IMR-90 (cell line): ENCODE results near the gene SHISA2. TPM values are rescaled to one million over a fixed set of nuclear protein-coding genes. Genes with fewer than 3 reads are reported as not detected.

Experiments
- ATAC-seq: fragments of 200-7000 bp; cut with Tn5 transposase; 2 replicates; pipeline ENCODE4 v1.9.1; 2020; ENCODE audit warnings: low read depth, mild to moderate bottlenecking, moderate library complexity
- BruUV-seq: library from RNA; stranded (reverse); fragments of 400-500 nt; replicated peaks from 2 replicates; lab custom pipeline; 2021; lab: Mats Ljungman, UMichigan
- CTCF ChIA-PET: fragments of 300-600 bp; formaldehyde crosslinking; extraction: SDS; loops from one replicate; lab custom pipeline; 2021; ENCODE audit warnings: antibody characterized with exemption; lab: Yijun Ruan, JAX
- POLR2A ChIA-PET: fragments of 300-600 bp; sonication (Branson Sonifier 250); formaldehyde crosslinking; loops from one replicate; lab custom pipeline; 2022; ENCODE audit warnings: antibody characterized with exemption; ENCODE audit not compliant: unreplicated experiment; lab: Charles Lee
- DNase-seq: peaks from one replicate; pipeline ENCODE4 v3.0.0; 2013
- H2AFZ ChIP-seq: replicated peaks from 2 replicates; pipeline ENCODE3; 2013; ENCODE audit warnings: low read length, mild to moderate bottlenecking; ENCODE audit not compliant: poor library complexity
- H2AK5ac ChIP-seq: 2 replicates; pipeline ENCODE4 v1.6.1; 2013; ENCODE audit warnings: low read depth, low read length, inconsistent platforms
- H2AK9ac ChIP-seq: replicated peaks from 2 replicates; pipeline ENCODE3; 2013; ENCODE audit warnings: mild to moderate bottlenecking, low read depth, low read length, moderate library complexity; ENCODE audit not compliant: poor library complexity
- H2BK120ac ChIP-seq: 2 replicates; pipeline ENCODE4 v1.6.1; 2013; ENCODE audit warnings: low read depth, low read length, inconsistent platforms
- H2BK15ac ChIP-seq: 3 replicates; pipeline ENCODE4 v1.6.1; 2013; ENCODE audit warnings: low read depth, low read length, inconsistent platforms
- H2BK20ac ChIP-seq: 2 replicates; pipeline ENCODE4 v1.6.1; 2013; ENCODE audit warnings: low read depth, mild to moderate bottlenecking, inconsistent platforms, low read length, moderate library complexity
- H2BK5ac ChIP-seq: 2 replicates; pipeline ENCODE4 v1.6.1; 2013; ENCODE audit warnings: mild to moderate bottlenecking, low read depth, low read length, inconsistent platforms; ENCODE audit not compliant: poor library complexity, severe bottlenecking
- H3K14ac ChIP-seq: replicated peaks from 2 replicates; pipeline ENCODE4 v1.6.1; 2013; ENCODE audit warnings: low read depth, low read length, inconsistent platforms
- H3K18ac ChIP-seq: 2 replicates; pipeline ENCODE4 v1.6.1; 2013; ENCODE audit warnings: low read depth, low read length, control low read depth
- H3K23ac ChIP-seq: 2 replicates; pipeline ENCODE4 v1.6.1; 2013; ENCODE audit warnings: low read depth, low read length, inconsistent platforms
- H3K27ac ChIP-seq: 2 replicates; pipeline ENCODE4 v1.5.1; 2013; ENCODE audit warnings: mild to moderate bottlenecking, control low read depth, low read length; ENCODE audit not compliant: insufficient read depth
- H3K27me3 ChIP-seq: 2 replicates; pipeline ENCODE4 v1.6.1; 2013; ENCODE audit warnings: low read length; ENCODE audit not compliant: control insufficient read depth, insufficient read depth
- H3K36me3 ChIP-seq: 2 replicates; pipeline ENCODE4 v1.6.1; 2013; ENCODE audit warnings: low read length, mixed read lengths; ENCODE audit not compliant: control insufficient read depth, insufficient read depth
- H3K4ac ChIP-seq: 2 replicates; pipeline ENCODE4 v1.6.1; 2013; ENCODE audit warnings: low read depth, low read length, inconsistent platforms
- H3K4me1 ChIP-seq: 2 replicates; pipeline ENCODE4 v1.6.1; 2013; ENCODE audit warnings: low read length, mixed read lengths; ENCODE audit not compliant: control insufficient read depth, insufficient read depth
- H3K4me2 ChIP-seq: 2 replicates; pipeline ENCODE4 v1.6.1; 2013; ENCODE audit warnings: low read depth, mild to moderate bottlenecking, control low read depth, low read length, moderate library complexity
- H3K4me3 ChIP-seq: 2 replicates; pipeline ENCODE4 v1.5.1; 2013; ENCODE audit warnings: low read depth, mild to moderate bottlenecking, control low read depth, low read length, moderate library complexity; ENCODE audit not compliant: insufficient read depth
- H3K56ac ChIP-seq: 2 replicates; pipeline ENCODE4 v1.6.1; 2013; ENCODE audit warnings: low read length, inconsistent platforms; ENCODE audit not compliant: insufficient read depth; ENCODE audit errors: extremely low read depth
- H3K79me1 ChIP-seq, 2 experiments: 2 replicates each; pipeline ENCODE4 v1.6.1; 2013; ENCODE audit warnings: low read length in 2 of 2, inconsistent platforms in 1 of 2, low read depth in 1 of 2
- H3K9ac ChIP-seq: 2 replicates; pipeline ENCODE4 v1.6.1; 2013; ENCODE audit warnings: low read depth, low read length, control low read depth
- H3K9me1 ChIP-seq: 2 replicates; pipeline ENCODE4 v1.6.1; 2013; ENCODE audit warnings: low read length, inconsistent platforms; ENCODE audit not compliant: insufficient read depth
- H3K9me3 ChIP-seq: 2 replicates; pipeline ENCODE4 v1.6.1; 2013; ENCODE audit warnings: low read length; ENCODE audit not compliant: control insufficient read depth, insufficient read depth
- H4K20me1 ChIP-seq: 2 replicates; pipeline ENCODE4 v1.6.1; 2013; ENCODE audit warnings: low read length, inconsistent platforms; ENCODE audit not compliant: insufficient read depth
- H4K5ac ChIP-seq: 2 replicates; pipeline ENCODE4 v1.6.1; 2013; ENCODE audit warnings: mild to moderate bottlenecking, low read depth, low read length, control low read depth
- H4K8ac ChIP-seq, 2 experiments: 2 replicates each; pipeline ENCODE4 v1.6.1; 2013; ENCODE audit warnings: low read depth in 2 of 2, low read length in 2 of 2, control low read depth in 1 of 2, inconsistent platforms in 1 of 2
- H4K91ac ChIP-seq: 2 replicates; pipeline ENCODE4 v1.6.1; 2013; ENCODE audit warnings: low read depth, low read length, inconsistent platforms; ENCODE audit not compliant: insufficient read depth
- BHLHE40 ChIP-seq: fragments of 150-350 bp; IDR thresholded peaks from 2 replicates; pipeline ENCODE4 v1.6.1; 2016; ENCODE audit warnings: mild to moderate bottlenecking, low read depth, low read length
- CEBPB ChIP-seq: IDR thresholded peaks from 2 replicates; pipeline ENCODE4 v1.6.1; 2012; ENCODE audit warnings: low read depth, low read length, improper control_type of control experiment
- CHD1 ChIP-seq: IDR thresholded peaks from 2 replicates; pipeline ENCODE4 v1.6.1; 2012; ENCODE audit warnings: low read depth, low read length, improper control_type of control experiment
- CTCF ChIP-seq: conservative IDR thresholded peaks from 2 replicates; pipeline ENCODE4 v1.5.1; 2012; ENCODE audit warnings: mild to moderate bottlenecking, low read depth, low read length, improper control_type of control experiment
- ELK1 ChIP-seq: fragments of 150-350 bp; IDR thresholded peaks from 2 replicates; pipeline ENCODE4 v1.6.1; 2016; ENCODE audit warnings: low read depth, mild to moderate bottlenecking, low read length, moderate library complexity, borderline replicate concordance
- FOS ChIP-seq: fragments of 150-350 bp; IDR thresholded peaks from 2 replicates; pipeline ENCODE4 v1.6.1; 2016; ENCODE audit warnings: low read depth, low read length
- MAFK ChIP-seq: IDR thresholded peaks from 2 replicates; pipeline ENCODE4 v1.6.1; 2012; ENCODE audit warnings: low read depth, low read length, improper control_type of control experiment
- MAZ ChIP-seq: IDR thresholded peaks from 2 replicates; pipeline ENCODE4 v1.6.1; 2012; ENCODE audit warnings: low read depth, mild to moderate bottlenecking, low read length, improper control_type of control experiment, moderate library complexity, borderline replicate concordance
- NFE2L2 ChIP-seq: fragments of 150-350 bp; IDR thresholded peaks from 2 replicates; pipeline ENCODE4 v1.6.1; 2016; ENCODE audit warnings: low read depth, mild to moderate bottlenecking, low read length
- POLR2A ChIP-seq: IDR thresholded peaks from 2 replicates; pipeline ENCODE4 v1.6.1; 2012; ENCODE audit warnings: mild to moderate bottlenecking, low read depth, low read length
- RAD21 ChIP-seq: IDR thresholded peaks from 2 replicates; pipeline ENCODE4 v1.6.1; 2012; ENCODE audit warnings: low read length, improper control_type of control experiment
- RCOR1 ChIP-seq: IDR thresholded peaks from 2 replicates; pipeline ENCODE4 v1.6.1; 2012; ENCODE audit warnings: mild to moderate bottlenecking, low read length, improper control_type of control experiment; ENCODE audit not compliant: insufficient replicate concordance
- RFX5 ChIP-seq: IDR thresholded peaks from 2 replicates; pipeline ENCODE4 v1.8.0; 2012; ENCODE audit warnings: low read depth, mild to moderate bottlenecking, low read length, moderate library complexity
- SMC3 ChIP-seq: fragments of 150-350 bp; IDR thresholded peaks from 2 replicates; pipeline ENCODE4 v1.6.1; 2016; ENCODE audit warnings: low read depth, mild to moderate bottlenecking, antibody characterized with exemption, low read length, moderate library complexity
- WGBS, 2 experiments: methylation state at CpG; one replicate each; pipeline versions ENCODE4 v1.1.5 to v1.1.7; 2013; ENCODE audit warnings: missing lambda C conversion rate in 2 of 2; ENCODE audit not compliant: insufficient read length in 1 of 2; ENCODE audit errors: extremely low coverage in 2 of 2; 5-methylcytosine and 5-hydroxymethylcytosine counted together
- dilution Hi-C: fragments of 300-500 bp; cut with HindIII; formaldehyde crosslinking; loops from one replicate; pipeline ENCODE4 v1.14.3; 2018; ENCODE audit warnings: low sequenced_read_pairs; ENCODE audit not compliant: unreplicated experiment
- in situ Hi-C: fragments of 300-500 bp; cut with MboI; formaldehyde crosslinking; loops from 3 replicates; pipeline ENCODE4 v1.14.3; 2019; ENCODE audit warnings: low sequenced_read_pairs, inconsistent platforms, mixed read lengths
- intact Hi-C: fragments of 100-400 bp; cut with micrococcal nuclease; formaldehyde crosslinking; loops from 2 replicates; pipeline ENCODE4 v1.10.0; 2022
- polyA plus RNA-seq, 3 experiments: library from polyadenylated mRNA; depleted of rRNA; stranded (reverse); fragments of >200 nt; gene quantifications; 2 replicates each; pipeline ENCODE4 v1.2.3, GENCODE V29; 2012; ENCODE audit warnings: low replicate concordance in 1 of 3
- total RNA-seq: library from RNA; depleted of rRNA; stranded (reverse); fragments of >200 nt; gene quantifications from 2 replicates; pipeline ENCODE4 v1.2.3, GENCODE V29; 2012
- TF ChIP-seq, protein P1 (sequence below): fragments of 150-350 bp; IDR thresholded peaks from 2 replicates; pipeline ENCODE4 v1.6.1; 2017; ENCODE audit warnings: mild to moderate bottlenecking, antibody characterized with exemption, low read length, low read depth

SHISA2 gene
- total and polyA plus RNA-seq, 2 of the 4 experiments (the other 2 are of a cell fraction), result not detected

DNA sequence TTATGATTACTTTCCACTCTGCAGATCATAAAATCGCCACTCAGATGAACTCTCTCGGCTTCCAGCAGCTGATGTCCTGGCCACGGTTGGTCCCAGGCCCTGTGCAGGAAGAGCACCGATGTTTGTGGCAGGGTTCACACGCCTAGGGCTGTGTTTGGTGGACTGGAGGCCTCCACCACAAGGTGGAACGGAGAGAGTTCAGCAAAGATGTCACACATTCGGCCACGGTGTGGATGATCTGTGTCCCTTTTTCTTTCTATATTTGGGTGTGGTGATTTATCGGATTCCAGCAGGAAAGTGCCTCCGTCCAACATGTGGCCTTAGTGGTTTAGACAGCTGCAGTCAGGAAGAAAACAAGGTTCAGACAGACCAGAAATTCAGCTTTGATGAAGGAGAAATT, 521 bp upstream of the SHISA2 start:
- no peaks in the 10 kb centered on the region for H3K4me1 ChIP-seq
- no peak overlapping the region for H2AK9ac ChIP-seq
- ChIA-PET CTCF (interaction anchor here (0.6 kb wide), 1 partner anchor 1707 kb away, joined by 4 read pairs; no protein-coding TSS in a partner anchor), POLR2A (no interaction called here)
- WGBS, 2 experiments, result 68% methylated on average over 3 of the region's 10 CpGs; no CpG with 5 or more reads in 1 of the 2 experiments
- no TSS peak for BruUV-seq
- H3K23ac ChIP-seq, result no peak overlapping the region
- H2BK5ac ChIP-seq, result no peak overlapping the region
- H3K4ac ChIP-seq, result no peak overlapping the region
- in situ Hi-C loops, result no loop called here
- H4K5ac ChIP-seq, result no peak overlapping the region
- H4K20me1 ChIP-seq, result no peaks in the 10 kb centered on the region
- H3K9me3 ChIP-seq, result no peaks in the 10 kb centered on the region
- no peak overlapping the region for H3K14ac ChIP-seq
- H2BK20ac ChIP-seq, result no peak overlapping the region
- no peak overlapping the region for H4K91ac ChIP-seq
- H3K18ac ChIP-seq, result no peak overlapping the region
- H2AK5ac ChIP-seq, result no peak overlapping the region
- ATAC-seq (no peak), DNase-seq (no peak)
- no peak overlapping the region for H3K9ac ChIP-seq
- TF ChIP-seq RCOR1 (no peak), RAD21 (no peak), FOS (no peak), MAFK (no peak), CEBPB (no peak), BHLHE40 (no peak), SMC3 (no peak), RFX5 (no peak), NFE2L2 (no peak), ELK1 (no peak), CTCF (no peak), POLR2A (no peak), MAZ (no peak), CHD1 (no peak)
- TF ChIP-seq, protein P1, sequence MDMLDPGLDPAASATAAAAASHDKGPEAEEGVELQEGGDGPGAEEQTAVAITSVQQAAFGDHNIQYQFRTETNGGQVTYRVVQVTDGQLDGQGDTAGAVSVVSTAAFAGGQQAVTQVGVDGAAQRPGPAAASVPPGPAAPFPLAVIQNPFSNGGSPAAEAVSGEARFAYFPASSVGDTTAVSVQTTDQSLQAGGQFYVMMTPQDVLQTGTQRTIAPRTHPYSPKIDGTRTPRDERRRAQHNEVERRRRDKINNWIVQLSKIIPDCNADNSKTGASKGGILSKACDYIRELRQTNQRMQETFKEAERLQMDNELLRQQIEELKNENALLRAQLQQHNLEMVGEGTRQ, result no peak
- no peak overlapping the region for H3K27ac ChIP-seq
- intact Hi-C loops, result no loop called here
- peak overlapping the region; percentile 81 for H2AFZ ChIP-seq
- H3K4me3 ChIP-seq, result no peak overlapping the region
- H2BK120ac ChIP-seq, result no peak overlapping the region
- dilution Hi-C loops, result no loop called here
- H3K56ac ChIP-seq, result no peak overlapping the region
- no peak overlapping the region for H2BK15ac ChIP-seq
- no peak overlapping the region for H4K8ac ChIP-seq
- no peaks in the 10 kb centered on the region for H3K36me3 ChIP-seq
- no peaks in the 10 kb centered on the region for H3K9me1 ChIP-seq
- H3K27me3 ChIP-seq, result peaks cover 43% of the 10 kb centered on the region
- H3K79me1 ChIP-seq, result no peaks in the 10 kb centered on the region
- H3K4me2 ChIP-seq, result peak overlapping the region; percentile 79; the same call in 1 of the 2 replicates
